ENCODE results near the gene PGLYRP4.

The PGLYRP4 gene

GRCh38 chr1:153374071-153374470 lies 25.4 kb upstream of the PGLYRP4 start:
- DNase-seq, result no peak

- DNase-seq, result no peak
Measured at GRCh38 chr1:153372571-153372970, 23.9 kb upstream of the PGLYRP4 start.

- DNase-seq, result no peak
Measured at GRCh38 chr1:153371231-153371630, 22.6 kb upstream of the PGLYRP4 start.

GRCh38 chr1:153370146-153370545 lies 21.5 kb upstream of the PGLYRP4 start:
- no peak for DNase-seq

- DNase-seq, result no peak
Measured at GRCh38 chr1:153368495-153368894, 19.9 kb upstream of the PGLYRP4 start.

- no peak for DNase-seq
Measured at GRCh38 chr1:153367090-153367489, 18.4 kb upstream of the PGLYRP4 start.

- no peak for DNase-seq
Measured at GRCh38 chr1:153366261-153366660, 17.6 kb upstream of the PGLYRP4 start.

- DNase-seq, result no peak
Measured at GRCh38 chr1:153365696-153366095, 17.1 kb upstream of the PGLYRP4 start.

GRCh38 chr1:153364766-153365666 lies 16.4 kb upstream of the PGLYRP4 start:
- no peak for DNase-seq

- no peak for DNase-seq
Measured at GRCh38 chr1:153364156-153364555, 15.5 kb upstream of the PGLYRP4 start.

- DNase-seq, result no peak
Measured at GRCh38 chr1:153363641-153364040, 15.0 kb upstream of the PGLYRP4 start.

GRCh38 chr1:153362187-153362775 lies 13.6 kb upstream of the PGLYRP4 start:
- DNase-seq, result no peak

- DNase-seq, result no peak
Measured at GRCh38 chr1:153361480-153362109, 13.0 kb upstream of the PGLYRP4 start.

- DNase-seq, result no peak
Measured at GRCh38 chr1:153360592-153361479, 12.2 kb upstream of the PGLYRP4 start.

GRCh38 chr1:153360190-153360589 lies 11.5 kb upstream of the PGLYRP4 start:
- no peak for DNase-seq

GRCh38 chr1:153359241-153359640 lies 10.6 kb upstream of the PGLYRP4 start:
- no peak for DNase-seq

GRCh38 chr1:153358691-153358975 lies 10.0 kb upstream of the PGLYRP4 start:
- DNase-seq, result no peak

GRCh38 chr1:153357853-153358690 lies 9.4 kb upstream of the PGLYRP4 start, which contains the start of gene S100A9:
TSS of gene S100A9 (plus strand) at chr1:153357854. CDS start at chr1:153358284, 430 bp downstream.
- no peak for DNase-seq

- no peak for DNase-seq
Measured at GRCh38 chr1:153357076-153357852, 8.6 kb upstream of the PGLYRP4 start.

GRCh38 chr1:153356392-153357075 lies 7.9 kb upstream of the PGLYRP4 start:
- DNase-seq, result no peak
